HEK293 (cell line): ENCODE results near the gene PRDX3.

Source experiments
- CTCF ChIA-PET: fragments of 350-600 bp; formaldehyde crosslinking; extraction: SDS; loops from one replicate; lab custom pipeline; 2021; ENCODE audit warnings: antibody characterized with exemption; lab: Yijun Ruan, JAX
- POLR2A ChIA-PET: fragments of 300-600 bp; formaldehyde crosslinking; extraction: SDS; loops from one replicate; lab custom pipeline; 2020; ENCODE audit warnings: antibody characterized with exemption, inconsistent platforms; lab: Yijun Ruan, JAX
- H3K27ac ChIP-seq: fragments of 200-500 bp; sonication (Bioruptor generic); 2 replicates; pipeline ENCODE4 v1.5.1; 2014; ENCODE audit warnings: low read depth, low read length, control low read depth, inconsistent platforms; ENCODE audit errors: extremely low read depth
- H3K36me3 ChIP-seq, 2 experiments: fragments of 200-500 bp in 1 of 2; sonication (Bioruptor generic) in 1 of 2; 1 replicate in 1 of 2; 2 replicates in 1 of 2; pipeline ENCODE4 v1.5.1; 2014 to 2017; ENCODE audit warnings: inconsistent platforms in 2 of 2, low read length in 2 of 2; ENCODE audit not compliant: control insufficient read depth in 2 of 2, insufficient read depth in 1 of 2
- H3K4me1 ChIP-seq: fragments of 200-500 bp; sonication (Bioruptor generic); 2 replicates; pipeline ENCODE4 v1.5.1; 2014; ENCODE audit warnings: mild to moderate bottlenecking, low read length, inconsistent platforms; ENCODE audit not compliant: control insufficient read depth, insufficient read depth
- H3K4me3 ChIP-seq: 2 replicates; pipeline ENCODE4 v1.5.1; 2011; ENCODE audit warnings: low read depth, mild to moderate bottlenecking, control low read depth, low read length, moderate library complexity
- H3K9me3 ChIP-seq: fragments of 200-500 bp; sonication (Bioruptor generic); 2 replicates; pipeline ENCODE4 v1.5.1; 2014; ENCODE audit warnings: low read depth, low read length, inconsistent platforms; ENCODE audit not compliant: control insufficient read depth, insufficient read depth
- AEBP2 ChIP-seq: fragments of 450-650 bp; formaldehyde crosslinking; IDR thresholded peaks from 2 replicates; pipeline ENCODE4 v1.5.1; 2016; ENCODE audit warnings: missing biosample characterization, missing genetic modification characterization, borderline replicate concordance
- BCL11B ChIP-seq: fragments of 450-650 bp; formaldehyde crosslinking; IDR thresholded peaks from 2 replicates; pipeline ENCODE4 v1.5.1; 2016; ENCODE audit warnings: low read depth, missing biosample characterization, missing genetic modification characterization
- GLI2 ChIP-seq: fragments of 450-650 bp; formaldehyde crosslinking; IDR thresholded peaks from 2 replicates; pipeline ENCODE4; 2017; ENCODE audit warnings: missing biosample characterization, missing genetic modification characterization, low read depth, borderline replicate concordance
- IKZF3 ChIP-seq: fragments of 450-650 bp; IDR thresholded peaks from 2 replicates; pipeline ENCODE4 v1.5.0; 2018; ENCODE audit warnings: missing biosample characterization, mild to moderate bottlenecking, missing genetic modification characterization, moderate library complexity
- INSM2 ChIP-seq: fragments of 450-650 bp; formaldehyde crosslinking; IDR thresholded peaks from 2 replicates; pipeline ENCODE4 v1.5.1; 2016; ENCODE audit warnings: missing biosample characterization, missing genetic modification characterization
- KLF10 ChIP-seq: fragments of 450-650 bp; IDR thresholded peaks from 2 replicates; pipeline ENCODE4 v1.5.1; 2018; ENCODE audit warnings: missing biosample characterization, mild to moderate bottlenecking, missing genetic modification characterization
- PRDM10 ChIP-seq: fragments of 450-650 bp; formaldehyde crosslinking; IDR thresholded peaks from 2 replicates; pipeline ENCODE4 v1.5.1; 2016; ENCODE audit warnings: missing biosample characterization, missing genetic modification characterization
- ZBTB1 ChIP-seq: fragments of 450-650 bp; formaldehyde crosslinking; IDR thresholded peaks from 2 replicates; pipeline ENCODE4 v1.5.1; 2016; ENCODE audit warnings: missing biosample characterization, missing genetic modification characterization
- ZBTB44 ChIP-seq: fragments of 450-650 bp; IDR thresholded peaks from 2 replicates; pipeline ENCODE4 v1.5.1; 2018; ENCODE audit warnings: missing biosample characterization, mild to moderate bottlenecking, missing genetic modification characterization
- ZFP69B ChIP-seq: fragments of 450-650 bp; formaldehyde crosslinking; IDR thresholded peaks from 2 replicates; pipeline ENCODE4 v1.5.1; 2016; ENCODE audit warnings: missing biosample characterization, missing genetic modification characterization
- ZNF2 ChIP-seq: fragments of 450-650 bp; formaldehyde crosslinking; IDR thresholded peaks from 2 replicates; pipeline ENCODE4 v1.5.1; 2016; ENCODE audit warnings: missing biosample characterization, missing genetic modification characterization
- ZNF214 ChIP-seq: fragments of 450-650 bp; formaldehyde crosslinking; IDR thresholded peaks from 2 replicates; pipeline ENCODE4 v1.5.1; 2017; ENCODE audit warnings: missing biosample characterization, mild to moderate bottlenecking, missing genetic modification characterization, borderline replicate concordance
- ZNF324 ChIP-seq: fragments of 450-650 bp; formaldehyde crosslinking; IDR thresholded peaks from 2 replicates; pipeline ENCODE4 v1.5.1; 2016; ENCODE audit warnings: missing biosample characterization, missing genetic modification characterization
- ZNF350 ChIP-seq: fragments of 450-650 bp; formaldehyde crosslinking; IDR thresholded peaks from 2 replicates; pipeline ENCODE4 v1.5.0; 2017; ENCODE audit warnings: missing biosample characterization, mild to moderate bottlenecking, missing genetic modification characterization
- ZNF366 ChIP-seq: fragments of 450-650 bp; formaldehyde crosslinking; conservative IDR thresholded peaks from 2 replicates; pipeline ENCODE4 v1.5.1; 2016; ENCODE audit warnings: missing biosample characterization, missing genetic modification characterization
- ZNF394 ChIP-seq: fragments of 450-650 bp; formaldehyde crosslinking; IDR thresholded peaks from 2 replicates; pipeline ENCODE4 v1.5.1; 2016; ENCODE audit warnings: missing biosample characterization, missing genetic modification characterization, mild to moderate bottlenecking, moderate library complexity, borderline replicate concordance
- ZNF501 ChIP-seq: fragments of 450-650 bp; formaldehyde crosslinking; IDR thresholded peaks from 2 replicates; pipeline ENCODE4 v1.5.1; 2016; ENCODE audit warnings: missing biosample characterization, missing genetic modification characterization
- ZNF548 ChIP-seq: fragments of 450-650 bp; formaldehyde crosslinking; IDR thresholded peaks from 2 replicates; pipeline ENCODE4 v1.5.1; 2016; ENCODE audit warnings: missing biosample characterization, missing genetic modification characterization
- ZNF596 ChIP-seq: fragments of 450-650 bp; IDR thresholded peaks from 2 replicates; pipeline ENCODE4 v1.5.0; 2018; ENCODE audit warnings: missing biosample characterization, mild to moderate bottlenecking, missing genetic modification characterization, moderate library complexity
- ZNF654 ChIP-seq: fragments of 450-650 bp; formaldehyde crosslinking; IDR thresholded peaks from 2 replicates; pipeline ENCODE4 v1.5.1; 2016; ENCODE audit warnings: low read depth, missing biosample characterization, missing genetic modification characterization
- ZNF692 ChIP-seq: fragments of 450-650 bp; formaldehyde crosslinking; IDR thresholded peaks from 2 replicates; pipeline ENCODE4 v1.5.1; 2016; ENCODE audit warnings: missing biosample characterization, missing genetic modification characterization
- ZNF843 ChIP-seq: fragments of 450-650 bp; formaldehyde crosslinking; IDR thresholded peaks from 2 replicates; pipeline ENCODE4 v1.5.1; 2016; ENCODE audit warnings: missing biosample characterization, missing genetic modification characterization
- ZSCAN5A ChIP-seq: fragments of 450-650 bp; formaldehyde crosslinking; IDR thresholded peaks from 2 replicates; pipeline ENCODE4 v1.5.1; 2016; ENCODE audit warnings: missing biosample characterization, missing genetic modification characterization

Gene PRDX3

GRCh38 chr10:119149157-119149556 lies 29.5 kb downstream of the PRDX3 start:
- Histone ChIP-seq H3K4me1 (no peaks in the 10 kb centered on the region), H3K36me3 (peaks cover 37 to 63% of the 10 kb centered on the region in 2 experiments), H3K9me3 (no peaks in the 10 kb centered on the region), H3K4me3 (no peak overlapping the region), H3K27ac (no peak overlapping the region)
- POLR2A ChIA-PET = no interaction called here
- no peak for TF ChIP-seq ZNF324 (tag by site-specific recombination)
- TF ChIP-seq KLF10 (tag by site-specific recombination) = no peak
- TF ChIP-seq ZNF394 = no peak
- no peak for TF ChIP-seq IKZF3 (tag by site-specific recombination)
- TF ChIP-seq ZSCAN5A (tag by site-specific recombination) = no peak
- TF ChIP-seq ZNF366 (tag by site-specific recombination) = no peak
- TF ChIP-seq ZNF2 (tag by site-specific recombination) = no peak
- CTCF ChIA-PET = interaction anchor here (0.7 to 1.2 kb wide), 3 partner anchors 13 to 446 kb away, joined by 3 to 4 read pairs (median 3); no protein-coding TSS in a partner anchor

- ChIA-PET CTCF (no interaction called here), POLR2A (no interaction called here)
- Histone ChIP-seq H3K9me3 (no peaks in the 10 kb centered on the region), H3K36me3 (peaks cover 20 to 59% of the 10 kb centered on the region in 2 experiments), H3K27ac (no peak overlapping the region), H3K4me3 (no peak overlapping the region), H3K4me1 (no peaks in the 10 kb centered on the region)
- TF ChIP-seq AEBP2 (tag by site-specific recombination) = no peak
- TF ChIP-seq ZBTB1 (tag by site-specific recombination) = no peak
- no peak for TF ChIP-seq ZNF692 (tag by site-specific recombination)
- no peak for TF ChIP-seq ZNF596 (tag by site-specific recombination)
- TF ChIP-seq ZBTB44 (tag by site-specific recombination) = no peak
- TF ChIP-seq ZNF501 (tag by site-specific recombination) = no peak
- TF ChIP-seq PRDM10 (tag by site-specific recombination) = no peak
- no peak for TF ChIP-seq ZNF214 (tag by site-specific recombination)
- no peak for TF ChIP-seq ZNF548 (tag by site-specific recombination)
- TF ChIP-seq ZNF366 (tag by site-specific recombination) = no peak
- TF ChIP-seq ZNF324 (tag by site-specific recombination) = no peak
- no peak for TF ChIP-seq INSM2
- no peak for TF ChIP-seq BCL11B (tag by site-specific recombination)
- TF ChIP-seq ZNF654 = no peak
- TF ChIP-seq ZNF350 (tag by site-specific recombination) = no peak
- TF ChIP-seq ZFP69B = no peak
- no peak for TF ChIP-seq ZNF843 (tag by site-specific recombination)
- TF ChIP-seq GLI2 = no peak
Measured at GRCh38 chr10:119143657-119144056, 35.0 kb downstream of the PRDX3 start.
